ENCODE measurements around the gene PGBD1.
A peak's percentile ranks its signal among the peaks of the same experiment; 100 is the strongest.

Gene PGBD1

DNA sequence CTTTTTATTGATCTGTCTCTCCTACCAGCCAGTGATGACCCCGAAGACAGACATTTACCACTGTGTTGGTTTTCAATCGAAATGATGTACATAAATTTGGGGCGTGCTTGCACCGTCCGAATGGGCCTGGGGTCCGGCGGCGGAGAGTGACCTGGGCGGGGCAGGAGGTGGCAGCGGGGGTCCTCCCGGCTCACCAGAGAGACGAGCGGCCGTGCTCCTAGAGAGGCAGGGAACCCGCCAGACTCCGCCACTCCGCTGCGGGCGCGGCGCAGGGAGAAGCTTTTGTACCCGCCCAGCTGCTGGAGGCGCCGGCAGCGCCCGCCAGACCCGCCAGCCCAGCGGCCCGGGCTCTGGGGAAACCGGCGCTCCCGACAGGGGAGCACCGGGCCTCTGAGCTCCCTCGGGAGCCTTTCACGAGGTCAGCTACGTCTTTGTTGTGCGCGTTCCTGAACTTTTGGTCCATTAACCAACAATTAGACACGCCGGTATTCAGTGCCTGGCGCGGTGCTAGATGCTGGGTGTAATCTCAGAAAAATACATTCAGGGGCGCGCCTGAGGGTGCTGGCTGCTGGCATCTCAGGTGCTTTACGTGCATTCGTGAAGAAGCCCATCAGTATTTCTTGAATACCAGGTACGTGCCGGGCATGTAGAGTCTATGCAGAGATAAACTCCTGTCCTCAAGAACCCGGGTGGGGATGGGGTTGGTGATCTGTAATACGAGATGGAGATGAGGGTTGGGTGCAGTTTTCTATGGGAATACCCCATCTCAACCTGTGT, at the start of gene PGBD1:
Gene PGBD1, plus strand, starts transcription at position 285 of the 777 bp plus-strand sequence. CDS start 2,242 bp downstream, outside the sequence.
- no peak within 1 kb of the TSS for H3K27ac Mint-ChIP-seq
- peaks cover 1% of the 10 kb centered on the region for H3K36me3 Mint-ChIP-seq
- H3K4me3 Mint-ChIP-seq, result peak within 1 kb of the TSS; percentile 66
- peaks cover 10% of the 10 kb centered on the region for H3K4me1 Mint-ChIP-seq
- peak; percentile 95 for ATAC-seq
- no peaks in the 10 kb centered on the region for H3K9me3 Mint-ChIP-seq
- DNase-seq (ENCODE audit: low spot score in 2 of 2), result peak; percentile 37 to 77

- ATAC-seq (no peak), DNase-seq (ENCODE audit: low spot score in 2 of 2) (no peak)
- Mint-ChIP-seq H3K27ac (no peak overlapping the region), H3K4me3 (no peak overlapping the region), H3K4me1 (no peaks in the 10 kb centered on the region), H3K9me3 (no peaks in the 10 kb centered on the region), H3K36me3 (peaks cover 44% of the 10 kb centered on the region)
These were observed 48.6 kb upstream of the PGBD1 start for GRCh38 chr6:28232785-28233184.

GRCh38 chr6:28235912-28236452, 45.4 kb upstream of the PGBD1 start:
- Mint-ChIP-seq H3K9me3 (no peaks in the 10 kb centered on the region), H3K27ac (no peak overlapping the region), H3K4me3 (no peak overlapping the region), H3K36me3 (peaks cover 16% of the 10 kb centered on the region), H3K4me1 (no peaks in the 10 kb centered on the region)
- ATAC-seq, result no peak
- no peak for DNase-seq (ENCODE audit: low spot score in 2 of 2)

GRCh38 chr6:28239636-28240035, 41.7 kb upstream of the PGBD1 start:
- H3K9me3 Mint-ChIP-seq, result no peaks in the 10 kb centered on the region
- H3K4me3 Mint-ChIP-seq, result no peak overlapping the region
- no peak overlapping the region for H3K27ac Mint-ChIP-seq
- peaks cover 13% of the 10 kb centered on the region for H3K36me3 Mint-ChIP-seq
- no peak for ATAC-seq
- no peaks in the 10 kb centered on the region for H3K4me1 Mint-ChIP-seq
- DNase-seq (ENCODE audit: low spot score in 2 of 2), result no peak

DNA sequence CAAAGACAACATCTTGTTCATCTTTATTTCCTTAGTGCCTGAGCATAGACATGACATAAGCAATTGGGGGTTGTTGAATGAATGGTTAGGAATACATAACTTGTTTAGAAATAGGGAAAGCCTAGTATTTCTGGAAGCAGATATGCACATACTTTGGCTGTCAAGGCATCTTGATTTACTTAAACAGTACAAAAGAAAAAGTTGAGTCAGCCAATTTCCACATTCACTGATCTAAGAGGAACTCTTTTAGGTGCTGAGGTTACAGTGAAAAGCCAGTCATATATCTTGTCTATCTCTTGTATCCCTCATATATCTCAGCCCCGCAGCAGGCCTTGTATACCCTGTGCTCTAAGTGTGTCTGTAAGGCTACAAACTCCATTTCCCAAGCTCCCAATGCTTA, 40.9 kb upstream of the PGBD1 start:
- H3K27ac Mint-ChIP-seq, result no peak overlapping the region
- H3K4me3 Mint-ChIP-seq, result no peak overlapping the region

DNA sequence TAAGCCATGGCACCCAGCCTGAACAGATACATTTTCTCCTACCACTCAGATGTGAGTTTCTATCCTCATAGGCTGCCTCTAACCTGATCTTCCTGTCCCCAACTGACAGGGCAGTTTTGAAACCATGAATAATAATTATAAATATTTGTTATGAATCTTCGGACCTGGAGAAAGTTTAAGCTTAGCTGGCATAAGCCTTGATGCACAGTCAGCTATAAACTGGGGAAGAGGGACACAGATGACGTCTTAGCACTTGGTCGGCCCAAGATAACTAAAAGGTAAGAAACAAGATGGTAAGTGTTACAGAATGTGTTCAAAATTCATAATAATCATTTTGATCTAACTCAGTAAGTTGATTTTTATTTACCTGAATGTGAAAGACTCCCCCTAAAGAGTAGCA, 37.4 kb upstream of the PGBD1 start:
- ATAC-seq (no peak), DNase-seq (ENCODE audit: low spot score in 2 of 2) (no peak)
- H3K36me3 Mint-ChIP-seq, result peaks cover 51% of the 10 kb centered on the region
- H3K27ac Mint-ChIP-seq, result no peak overlapping the region
- H3K4me3 Mint-ChIP-seq, result no peak overlapping the region
- H3K4me1 Mint-ChIP-seq, result peaks cover 5% of the 10 kb centered on the region
- H3K9me3 Mint-ChIP-seq, result no peaks in the 10 kb centered on the region

More for the DNA sequence above, 40.9 kb upstream of the PGBD1 start:
- H3K36me3 Mint-ChIP-seq, result peaks cover 21% of the 10 kb centered on the region
- H3K4me1 Mint-ChIP-seq, result no peaks in the 10 kb centered on the region
- ATAC-seq (no peak), DNase-seq (ENCODE audit: low spot score in 2 of 2) (no peak)
- H3K9me3 Mint-ChIP-seq, result no peaks in the 10 kb centered on the region

GRCh38 chr6:28245206-28245941, 36.0 kb upstream of the PGBD1 start:
- H3K36me3 Mint-ChIP-seq, result peaks cover 64% of the 10 kb centered on the region
- H3K9me3 Mint-ChIP-seq, result no peaks in the 10 kb centered on the region
- DNase-seq (ENCODE audit: low spot score in 2 of 2) (no peak), ATAC-seq (no peak)
- H3K27ac Mint-ChIP-seq, result peak overlapping the region; percentile 14
- peaks cover 6% of the 10 kb centered on the region for H3K4me1 Mint-ChIP-seq
- no peak overlapping the region for H3K4me3 Mint-ChIP-seq

DNA sequence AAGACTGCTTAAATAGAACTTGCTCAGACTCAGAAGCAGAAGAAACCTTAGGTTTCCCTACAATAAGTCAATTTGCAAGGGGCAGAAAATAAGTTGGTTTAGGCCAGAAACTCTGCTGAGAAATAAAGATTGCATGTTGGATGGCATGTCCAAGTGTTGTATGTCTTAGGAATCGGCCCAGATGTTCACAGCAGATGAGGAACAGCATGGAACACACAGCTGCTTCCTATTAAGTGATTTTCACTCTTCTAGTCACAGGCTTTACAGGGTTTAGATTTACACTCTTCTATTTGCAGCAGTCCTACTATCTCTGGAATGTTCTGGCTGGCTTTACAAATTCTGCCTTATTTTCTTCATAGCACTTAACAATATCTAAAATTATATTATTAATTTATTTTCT, 32.5 kb upstream of the PGBD1 start:
- no peak for ATAC-seq
- Mint-ChIP-seq H3K4me1 (peaks cover 29% of the 10 kb centered on the region), H3K4me3 (no peak overlapping the region), H3K27ac (no peak overlapping the region), H3K36me3 (peaks cover 65% of the 10 kb centered on the region), H3K9me3 (no peaks in the 10 kb centered on the region)
- no peak for DNase-seq (ENCODE audit: low spot score in 2 of 2)

DNA sequence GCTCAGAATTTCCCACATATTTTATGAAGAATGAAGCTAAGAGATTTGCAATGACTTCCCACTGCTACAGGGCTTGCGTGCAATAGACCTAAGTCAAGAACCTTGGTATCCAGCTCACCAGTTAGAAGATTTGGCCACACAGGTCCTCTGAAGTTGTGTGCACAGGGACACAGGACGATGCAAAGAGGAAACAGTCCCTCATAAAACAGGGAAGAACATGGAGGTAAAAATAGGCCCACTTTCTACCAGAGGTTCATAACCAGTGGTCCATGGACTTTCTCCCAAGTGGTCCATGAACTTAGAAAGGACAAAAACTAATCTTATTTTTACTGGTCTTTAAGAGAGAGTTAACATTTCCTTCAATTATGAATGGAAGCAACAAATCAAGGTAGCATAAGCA, 30.6 kb upstream of the PGBD1 start:
- Mint-ChIP-seq H3K4me1 (peaks cover 27% of the 10 kb centered on the region), H3K9me3 (no peaks in the 10 kb centered on the region), H3K4me3 (peak overlapping the region; percentile 98), H3K36me3 (peaks cover 46% of the 10 kb centered on the region), H3K27ac (no peak overlapping the region)
- no peak for DNase-seq (ENCODE audit: low spot score in 2 of 2)
- ATAC-seq, result no peak

- peak in 1 of 2 donors; percentile 24 for DNase-seq (ENCODE audit: low spot score in 2 of 2)
- no peaks in the 10 kb centered on the region for H3K9me3 Mint-ChIP-seq
- H3K27ac Mint-ChIP-seq, result peak overlapping the region; percentile 93
These were observed 29.7 kb upstream of the PGBD1 start for GRCh38 chr6:28251661-28252008.

GRCh38 chr6:28252009-28252975, 29.1 kb upstream of the PGBD1 start, which contains the start of gene ZKSCAN4:
TSS of gene ZKSCAN4 (minus strand) at chr6:28252269. CDS start at chr6:28251980, 289 bp downstream.
- ATAC-seq, result peak; percentile 93
- Mint-ChIP-seq H3K27ac (peak within 1 kb of the TSS; percentile 93), H3K4me3 (peak within 1 kb of the TSS; percentile 98), H3K4me1 (peaks cover 23% of the 10 kb centered on the region), H3K36me3 (peaks cover 32% of the 10 kb centered on the region), H3K9me3 (no peaks in the 10 kb centered on the region)
- peak; percentile 70 to 89 for DNase-seq (ENCODE audit: low spot score in 2 of 2)

More at GRCh38 chr6:28251661-28252008, 29.7 kb upstream of the PGBD1 start:
- ATAC-seq, result peak; percentile 84
- H3K4me3 Mint-ChIP-seq, result peak overlapping the region; percentile 98
- peaks cover 23% of the 10 kb centered on the region for H3K4me1 Mint-ChIP-seq
- peaks cover 39% of the 10 kb centered on the region for H3K36me3 Mint-ChIP-seq

DNA sequence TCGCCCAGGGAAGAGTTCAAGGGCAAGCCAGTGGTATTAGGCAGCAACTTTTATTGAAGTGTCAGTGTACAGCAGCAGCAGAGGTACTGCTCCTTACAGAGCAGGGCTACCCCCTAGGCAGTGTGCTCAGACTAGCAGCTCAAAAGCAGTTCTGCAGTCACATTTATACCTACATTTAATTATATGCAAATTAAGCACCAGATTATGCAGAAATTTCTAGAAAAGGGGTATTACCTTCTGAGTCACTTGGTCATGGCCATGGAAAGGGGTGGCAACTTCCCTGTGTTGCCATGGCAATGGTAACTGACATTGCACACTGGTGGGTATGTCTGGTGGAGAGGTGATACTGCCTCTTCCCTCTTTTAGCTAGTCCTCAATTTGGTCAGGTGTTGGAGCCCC, 27.3 kb upstream of the PGBD1 start:
- peaks cover 29% of the 10 kb centered on the region for H3K4me1 Mint-ChIP-seq
- no peak overlapping the region for H3K4me3 Mint-ChIP-seq
- no peak overlapping the region for H3K27ac Mint-ChIP-seq
- ATAC-seq, result no peak
- no peak for DNase-seq (ENCODE audit: low spot score in 2 of 2)
- H3K9me3 Mint-ChIP-seq, result no peaks in the 10 kb centered on the region
- H3K36me3 Mint-ChIP-seq, result peaks cover 24% of the 10 kb centered on the region

DNA sequence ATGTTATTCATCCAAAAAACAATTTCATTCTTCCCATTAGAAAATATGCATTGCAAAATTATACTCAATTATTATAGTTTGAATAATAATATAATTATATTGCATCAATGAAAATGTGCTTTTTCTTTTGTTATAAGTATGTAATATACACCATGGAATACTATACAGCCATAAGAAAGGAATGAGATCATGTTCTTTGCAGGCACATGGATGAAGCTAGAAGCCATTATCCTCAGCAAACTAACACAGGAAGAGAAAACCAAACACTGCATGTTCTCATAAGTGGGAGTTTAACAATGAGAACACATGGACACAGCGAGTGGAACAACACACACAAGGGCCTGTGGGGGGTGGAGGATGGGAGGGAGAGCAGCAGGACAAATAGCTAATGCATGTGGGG, 24.3 kb upstream of the PGBD1 start:
- Mint-ChIP-seq H3K4me1 (peaks cover 15% of the 10 kb centered on the region), H3K27ac (no peak overlapping the region), H3K4me3 (no peak overlapping the region), H3K9me3 (no peaks in the 10 kb centered on the region), H3K36me3 (peaks cover 7% of the 10 kb centered on the region)
- DNase-seq (ENCODE audit: low spot score in 2 of 2) (no peak), ATAC-seq (no peak)

DNA sequence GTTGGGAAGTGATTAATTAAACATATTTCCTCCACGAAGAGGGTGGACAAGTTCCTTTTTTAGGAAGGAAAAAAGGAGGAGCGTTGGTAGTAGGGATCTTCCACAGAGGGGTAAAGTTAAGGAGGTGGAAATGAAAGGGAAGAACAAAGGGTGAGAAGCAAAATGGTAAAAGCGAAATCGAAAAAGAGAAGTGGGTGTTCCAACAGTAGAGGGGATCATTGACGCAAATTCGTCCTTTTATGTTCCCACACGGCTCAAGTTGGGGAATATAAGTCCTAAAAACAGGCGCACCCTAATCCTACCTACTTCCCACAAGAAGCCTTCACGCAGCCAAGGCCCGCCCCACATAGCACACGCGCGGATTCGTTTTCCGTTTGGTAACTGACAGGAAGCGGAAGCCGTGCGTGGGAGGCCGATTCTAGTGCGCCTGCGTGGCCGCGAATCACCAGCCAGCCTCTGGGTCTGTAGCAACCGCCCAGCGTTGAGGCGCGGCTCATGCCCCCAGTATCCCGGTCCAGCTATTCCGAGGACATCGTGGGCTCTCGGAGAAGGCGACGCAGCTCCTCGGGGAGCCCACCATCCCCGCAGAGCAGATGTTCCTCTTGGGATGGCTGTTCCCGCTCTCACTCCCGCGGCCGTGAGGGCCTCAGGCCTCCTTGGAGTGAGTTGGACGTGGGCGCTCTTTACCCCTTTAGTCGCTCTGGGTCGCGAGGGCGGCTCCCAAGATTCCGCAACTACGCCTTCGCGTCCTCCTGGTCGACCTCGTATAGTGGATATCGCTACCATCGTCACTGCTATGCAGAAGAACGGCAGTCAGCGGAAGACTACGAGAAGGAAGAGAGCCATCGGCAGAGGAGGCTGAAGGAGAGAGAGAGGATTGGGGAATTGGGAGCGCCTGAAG, 22.2 kb upstream of the PGBD1 start, which contains the start of gene NKAPL:
Gene NKAPL, plus strand, starts transcription at position 421 of the 901 bp plus-strand sequence. Its CDS starts 75 bp downstream, at position 496.
- DNase-seq (ENCODE audit: low spot score in 2 of 2) (peak in 1 of 2 donors; percentile 10), ATAC-seq (peak; percentile 24)
- no peak within 1 kb of the TSS for H3K27ac Mint-ChIP-seq
- peak within 1 kb of the TSS; percentile 29 for H3K4me3 Mint-ChIP-seq
- no peaks in the 10 kb centered on the region for H3K9me3 Mint-ChIP-seq
- H3K4me1 Mint-ChIP-seq, result peaks cover 5% of the 10 kb centered on the region
- peaks cover 6% of the 10 kb centered on the region for H3K36me3 Mint-ChIP-seq

Data from stimulated activated effector memory CD8-positive, alpha-beta T cell treated with anti-CD3 and anti-CD28 coated beads, Interleukin-12 subunit alpha, Interleukin-12 subunit beta, amount 100 ng/mL, for 72 hours (primary cell).